NCI-H1092 (cell line): Measurements from ENCODE around the gene TNN.

Experiments used
- DNase-seq: peaks from one replicate; lab custom pipeline; 2025; lab: John Stamatoyannopoulos, UW

TNN gene

GRCh38 chr1:175145899-175146528, 78.4 kb downstream of the TNN start:
- DNase-seq = no peak

- DNase-seq = peak; percentile 58
These were observed 79.0 kb downstream of the TNN start for GRCh38 chr1:175146529-175147213.

- no peak for DNase-seq
These were observed 79.9 kb downstream of the TNN start for GRCh38 chr1:175147569-175147968.

GRCh38 chr1:175148068-175148467, 80.4 kb downstream of the TNN start:
- DNase-seq = no peak

GRCh38 chr1:175150596-175151319, 83.1 kb downstream of the TNN start:
- no peak for DNase-seq

GRCh38 chr1:175152006-175152652, 84.5 kb downstream of the TNN start:
- DNase-seq = peak; percentile 54

- peak; percentile 22 for DNase-seq
These were observed 87.2 kb downstream of the TNN start for GRCh38 chr1:175154629-175155472.

- no peak for DNase-seq
These were observed 87.8 kb downstream of the TNN start for GRCh38 chr1:175155473-175155856.

GRCh38 chr1:175155936-175156335, 88.3 kb downstream of the TNN start:
- no peak for DNase-seq

- DNase-seq = no peak
These were observed 89.6 kb downstream of the TNN start for GRCh38 chr1:175157200-175157599.

- no peak for DNase-seq
These were observed 90.5 kb downstream of the TNN start for GRCh38 chr1:175158170-175158591.

- no peak for DNase-seq
These were observed 95.3 kb downstream of the TNN start for GRCh38 chr1:175162955-175163354.

GRCh38 chr1:175163702-175164101, 96.1 kb downstream of the TNN start:
- DNase-seq = no peak

- no peak for DNase-seq
These were observed 97.1 kb downstream of the TNN start for GRCh38 chr1:175164751-175165150.

- no peak for DNase-seq
These were observed 99.1 kb downstream of the TNN start for GRCh38 chr1:175166746-175167145.

- no peak for DNase-seq
These were observed 100.2 kb downstream of the TNN start for GRCh38 chr1:175167861-175168260.

- DNase-seq = no peak
These were observed 101.1 kb downstream of the TNN start for GRCh38 chr1:175168782-175169181.

- no peak for DNase-seq
These were observed 101.8 kb downstream of the TNN start for GRCh38 chr1:175169286-175170018.

- DNase-seq = no peak
These were observed 103.6 kb downstream of the TNN start for GRCh38 chr1:175171036-175171913.

GRCh38 chr1:175172503-175172902, 104.9 kb downstream of the TNN start:
- peak; percentile 85 for DNase-seq
